Measurements from ENCODE around the gene ATP2A1. TPM values are rescaled to one million over a fixed set of nuclear protein-coding genes. Genes with fewer than 3 reads are reported as not detected.
"Not testable (repeated sequence)": the region's sequence is repeated elsewhere in the genome, so short reads cannot be mapped to it uniquely, and the experiment has no call there.

ATP2A1 gene
- total RNA-seq, 1 donor from 2014 or later: 8.2 TPM

- peak overlapping the region; percentile 94 for H3K4me3 Mint-ChIP-seq
- peak overlapping the region; percentile 95 for H3K4me3 ChIP-seq
- peak overlapping the region; percentile 97 for H2AFZ ChIP-seq (replicated peaks)
- peaks cover 44% of the 10 kb centered on the region for H3F3A ChIP-seq (ENCODE audit: low read depth)
- peaks cover 5% of the 10 kb centered on the region for H3K27me3 ChIP-seq
- no peaks in the 10 kb centered on the region for H3K36me3 ChIP-seq
- H3K9ac ChIP-seq: no peak overlapping the region
- H3K9me3 ChIP-seq (ENCODE audit: low read depth): no peaks in the 10 kb centered on the region
- H3K27ac ChIP-seq: peak overlapping the region; percentile 36
- H3K36me3 Mint-ChIP-seq: no peaks in the 10 kb centered on the region
- H3K9me3 Mint-ChIP-seq: no peaks in the 10 kb centered on the region
- H4K20me1 ChIP-seq (ENCODE audit: low read depth): peaks cover 8% of the 10 kb centered on the region
- peak overlapping the region; percentile 100 for H3K4me2 ChIP-seq
- H3K27me3 Mint-ChIP-seq (ENCODE audit: insufficient read depth, low read depth): peaks cover 10% of the 10 kb centered on the region
- H3K4me1 ChIP-seq: peaks cover 21% of the 10 kb centered on the region
- TF ChIP-seq EZH2phosphoT487 (IDR thresholded peaks at IDR 0.05): no peak
- TF ChIP-seq EZH2 (IDR thresholded peaks at IDR 0.05): no peak
- TF ChIP-seq CTCF (IDR thresholded peaks at IDR 0.05): no peak
- H3K4me1 Mint-ChIP-seq: peaks cover 54% of the 10 kb centered on the region
- H3K79me2 ChIP-seq (ENCODE audit: low read depth): peaks cover 10% of the 10 kb centered on the region
- peak; percentile 96 for DNase-seq (ENCODE audit: low spot score)
- H3K27ac Mint-ChIP-seq: peak overlapping the region; percentile 83
Observed at GRCh38 chr16:28879841-28880588, 1.7 kb downstream of the ATP2A1 start.

GRCh38 chr16:28880589-28880915 is 2.3 kb downstream of the ATP2A1 start:
- Histone ChIP-seq H3K27ac (no peak overlapping the region), H3K9ac (no peak overlapping the region), H3K4me3 (peak overlapping the region; percentile 95), H4K20me1 (ENCODE audit: low read depth) (peaks cover 4% of the 10 kb centered on the region), H2AFZ (replicated peaks) (peak overlapping the region; percentile 97), H3K9me3 (ENCODE audit: low read depth) (no peaks in the 10 kb centered on the region), H3F3A (ENCODE audit: low read depth) (peaks cover 41% of the 10 kb centered on the region), H3K4me1 (peaks cover 21% of the 10 kb centered on the region), H3K4me2 (peak overlapping the region; percentile 100), H3K36me3 (no peaks in the 10 kb centered on the region), H3K27me3 (peaks cover 5% of the 10 kb centered on the region), H3K79me2 (ENCODE audit: low read depth) (peaks cover 10% of the 10 kb centered on the region)
- no peaks in the 10 kb centered on the region for H3K36me3 Mint-ChIP-seq
- H3K4me3 Mint-ChIP-seq: peak overlapping the region; percentile 80
- H3K9me3 Mint-ChIP-seq: no peaks in the 10 kb centered on the region
- TF ChIP-seq CTCF (IDR thresholded peaks at IDR 0.05) (no peak), EZH2 (IDR thresholded peaks at IDR 0.05) (no peak), EZH2phosphoT487 (IDR thresholded peaks at IDR 0.05) (no peak)
- peak overlapping the region; percentile 89 for H3K27ac Mint-ChIP-seq
- H3K27me3 Mint-ChIP-seq (ENCODE audit: insufficient read depth, low read depth): peaks cover 10% of the 10 kb centered on the region
- H3K4me1 Mint-ChIP-seq: peaks cover 54% of the 10 kb centered on the region
- no peak for DNase-seq (ENCODE audit: low spot score)

GRCh38 chr16:28880955-28881354 is 2.7 kb downstream of the ATP2A1 start:
- Mint-ChIP-seq H3K4me1 (peaks cover 54% of the 10 kb centered on the region), H3K36me3 (no peaks in the 10 kb centered on the region), H3K27ac (peak overlapping the region; percentile 89), H3K4me3 (peak overlapping the region; percentile 80), H3K9me3 (no peaks in the 10 kb centered on the region), H3K27me3 (ENCODE audit: insufficient read depth, low read depth) (peaks cover 10% of the 10 kb centered on the region)
- no peaks in the 10 kb centered on the region for H3K36me3 ChIP-seq
- TF ChIP-seq EZH2phosphoT487 (IDR thresholded peaks at IDR 0.05) (no peak), CTCF (IDR thresholded peaks at IDR 0.05) (no peak), EZH2 (IDR thresholded peaks at IDR 0.05) (no peak)
- no peak overlapping the region for H2AFZ ChIP-seq (replicated peaks)
- H3K4me1 ChIP-seq: peaks cover 21% of the 10 kb centered on the region
- H3K9me3 ChIP-seq (ENCODE audit: low read depth): no peaks in the 10 kb centered on the region
- peaks cover 10% of the 10 kb centered on the region for H3K79me2 ChIP-seq (ENCODE audit: low read depth)
- no peak overlapping the region for H3K4me3 ChIP-seq
- H3K4me2 ChIP-seq: peak overlapping the region; percentile 100
- H3K27ac ChIP-seq: no peak overlapping the region
- H3K27me3 ChIP-seq: peaks cover 5% of the 10 kb centered on the region
- peaks cover 4% of the 10 kb centered on the region for H4K20me1 ChIP-seq (ENCODE audit: low read depth)
- peaks cover 37% of the 10 kb centered on the region for H3F3A ChIP-seq (ENCODE audit: low read depth)
- no peak overlapping the region for H3K9ac ChIP-seq
- DNase-seq (ENCODE audit: low spot score): no peak

GRCh38 chr16:28881565-28881964 is 3.3 kb downstream of the ATP2A1 start:
- peak overlapping the region; percentile 80 for H3K4me3 Mint-ChIP-seq
- peaks cover 10% of the 10 kb centered on the region for H3K79me2 ChIP-seq (ENCODE audit: low read depth)
- not testable (repeated sequence) for H4K20me1 ChIP-seq (ENCODE audit: low read depth); H3K36me3 ChIP-seq; H3K4me3 ChIP-seq; H2AFZ ChIP-seq (replicated peaks); H3K27me3 ChIP-seq; H3K9me3 ChIP-seq (ENCODE audit: low read depth); H3K9ac ChIP-seq; H3K27ac ChIP-seq; H3K4me2 ChIP-seq; H3K36me3 Mint-ChIP-seq; DNase-seq (ENCODE audit: low spot score); H3K27ac Mint-ChIP-seq; H3K9me3 Mint-ChIP-seq
- H3K27me3 Mint-ChIP-seq (ENCODE audit: insufficient read depth, low read depth): peaks cover 10% of the 10 kb centered on the region
- H3F3A ChIP-seq (ENCODE audit: low read depth): peaks cover 34% of the 10 kb centered on the region
- H3K4me1 ChIP-seq: peaks cover 21% of the 10 kb centered on the region
- peaks cover 53% of the 10 kb centered on the region for H3K4me1 Mint-ChIP-seq

Measured in neural progenitor cell (in vitro differentiated cells).